GM18858 (cell line): ENCODE measurements around the gene PMCH.
"Not testable (repeated sequence)": the region's sequence is repeated elsewhere in the genome, so short reads cannot be mapped to it uniquely, and the experiment has no call there.

Source experiments
- ATAC-seq: cut with Tn5 transposase; IDR thresholded peaks from one replicate; pipeline ENCODE4 v1.9.1; 2021; ENCODE audit not compliant: unreplicated experiment

Gene PMCH

GRCh38 chr12:102147062-102147587 lies 50.5 kb downstream of the PMCH start:
- not testable (repeated sequence) for ATAC-seq
